ENCODE data around the gene PRR9.

Gene PRR9

DNA sequence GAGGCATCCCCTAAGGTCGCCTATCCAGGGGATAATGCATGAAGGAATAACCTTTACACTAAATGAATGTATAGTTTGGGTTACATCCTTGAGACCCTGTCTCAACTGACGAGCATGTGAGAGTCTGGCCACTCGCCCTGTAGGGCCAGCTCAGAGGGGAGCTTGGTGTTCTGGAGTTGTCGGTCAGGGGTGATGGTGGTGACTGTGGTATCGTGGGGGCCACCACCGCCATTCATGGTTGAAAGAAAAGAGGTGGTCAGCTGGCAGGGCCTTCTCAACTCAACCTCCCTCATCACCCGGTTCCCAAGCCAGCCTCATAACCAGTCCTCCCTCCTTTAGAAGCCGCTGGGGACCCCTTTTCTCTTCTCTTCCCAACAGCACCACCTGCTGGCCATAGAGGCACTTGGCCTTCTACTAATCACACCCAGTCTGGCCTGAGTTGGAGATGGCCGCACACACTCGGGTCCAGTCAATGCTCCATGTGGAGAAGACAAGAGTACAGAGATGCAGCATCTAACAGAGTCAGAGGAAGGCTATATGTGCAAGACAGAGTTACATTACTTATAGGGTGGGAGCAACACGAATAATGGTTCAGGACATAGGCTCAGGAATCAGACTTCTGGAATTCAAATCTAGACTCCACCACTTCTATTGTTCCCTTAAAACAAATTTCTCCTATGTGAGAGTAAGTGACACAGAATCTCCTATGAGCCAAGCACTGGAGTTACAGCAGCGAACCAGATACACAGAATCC is 11.9 kb downstream of the PRR9 start:
- peak; percentile 11 for DNase-seq (ENCODE audit: low read depth)

GRCh38 chr1:153231363-153231762 is 14.0 kb downstream of the PRR9 start:
- no peak for DNase-seq (ENCODE audit: low read depth)

GRCh38 chr1:153231785-153232184 is 14.4 kb downstream of the PRR9 start:
- DNase-seq (ENCODE audit: low read depth): no peak

DNA sequence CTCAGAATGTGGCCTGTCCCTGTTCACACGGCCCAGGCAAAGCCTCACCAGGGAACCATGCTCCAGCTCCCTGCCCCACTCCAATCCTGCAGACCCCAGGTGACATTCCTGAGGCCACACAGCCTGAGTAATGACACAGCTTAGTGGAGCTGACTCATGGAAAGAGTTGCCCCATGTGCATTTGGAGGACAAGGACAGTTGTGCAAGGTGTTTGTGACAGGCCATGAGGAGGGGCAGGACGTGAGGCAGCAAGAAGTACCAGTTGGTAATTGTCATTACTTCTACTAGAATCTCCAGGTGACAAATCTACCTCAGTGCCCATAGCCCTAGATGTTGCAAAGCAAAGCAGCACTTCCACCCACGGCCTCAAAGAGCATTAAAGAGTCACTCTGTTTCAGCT is 15.2 kb downstream of the PRR9 start:
- DNase-seq (ENCODE audit: low read depth): no peak

GRCh38 chr1:153233448-153233847 is 16.1 kb downstream of the PRR9 start:
- no peak for DNase-seq (ENCODE audit: low read depth)

DNA sequence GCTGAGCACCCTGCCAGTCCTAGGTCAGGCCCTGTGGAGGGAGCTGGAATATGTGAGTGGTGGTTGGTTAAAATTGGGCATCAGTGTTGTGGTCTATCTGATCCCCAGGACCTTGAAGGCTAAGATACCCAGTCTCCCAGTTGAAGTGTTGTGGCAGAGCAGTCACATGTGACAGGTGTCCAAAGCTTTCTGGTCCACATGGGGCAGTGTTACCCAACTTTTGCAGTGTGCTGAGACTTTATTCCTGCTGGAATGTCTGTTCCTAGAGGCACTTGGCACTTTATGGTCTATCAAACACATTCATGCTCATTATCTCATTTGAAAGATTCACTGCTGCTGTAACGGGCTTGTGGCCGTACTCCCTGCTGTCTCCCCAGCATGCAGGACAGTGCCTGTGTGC is 21.1 kb downstream of the PRR9 start:
- no peak for DNase-seq (ENCODE audit: low read depth)

GRCh38 chr1:153242160-153242559 is 24.8 kb downstream of the PRR9 start:
- no peak for DNase-seq (ENCODE audit: low read depth)

DNA sequence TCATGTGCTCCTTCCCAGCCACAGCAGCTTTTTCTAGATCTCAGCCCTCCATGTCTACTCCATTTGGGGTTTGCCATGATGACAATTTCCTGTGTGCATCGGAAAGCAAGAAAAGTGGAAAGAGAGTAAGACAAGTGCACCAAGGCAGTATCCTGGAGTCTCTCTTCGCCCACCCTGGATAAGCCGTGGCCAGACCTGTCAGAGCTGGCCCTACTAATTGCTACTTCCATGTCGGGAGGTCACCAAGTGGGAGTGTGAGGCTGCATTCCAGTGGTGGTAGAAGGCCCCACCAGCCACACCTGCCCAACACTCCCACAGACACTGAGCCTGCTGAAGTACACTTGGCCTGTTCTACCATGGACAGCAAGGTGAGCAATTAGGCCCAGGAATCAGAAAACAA is 28.1 kb downstream of the PRR9 start:
- DNase-seq (ENCODE audit: low read depth): no peak

DNA sequence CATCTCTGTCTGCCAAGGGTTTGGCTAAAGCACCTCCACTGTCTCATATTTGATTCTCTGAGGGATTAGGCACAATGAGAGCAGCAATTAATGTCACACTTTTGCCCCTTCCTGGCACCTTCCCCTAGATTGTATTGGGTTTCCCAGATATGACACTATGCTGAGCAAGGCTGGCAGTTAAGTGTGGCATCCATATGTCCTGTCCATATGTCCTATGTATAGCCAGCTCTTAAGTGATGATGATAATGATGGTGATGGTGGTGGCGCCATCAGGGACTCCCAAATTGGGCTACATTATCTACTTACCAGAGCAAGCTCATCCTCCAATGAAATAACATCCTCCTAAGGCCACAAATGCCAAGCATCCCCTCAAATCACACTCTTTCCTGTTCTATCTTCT is 28.6 kb downstream of the PRR9 start:
- no peak for DNase-seq (ENCODE audit: low read depth)

DNA sequence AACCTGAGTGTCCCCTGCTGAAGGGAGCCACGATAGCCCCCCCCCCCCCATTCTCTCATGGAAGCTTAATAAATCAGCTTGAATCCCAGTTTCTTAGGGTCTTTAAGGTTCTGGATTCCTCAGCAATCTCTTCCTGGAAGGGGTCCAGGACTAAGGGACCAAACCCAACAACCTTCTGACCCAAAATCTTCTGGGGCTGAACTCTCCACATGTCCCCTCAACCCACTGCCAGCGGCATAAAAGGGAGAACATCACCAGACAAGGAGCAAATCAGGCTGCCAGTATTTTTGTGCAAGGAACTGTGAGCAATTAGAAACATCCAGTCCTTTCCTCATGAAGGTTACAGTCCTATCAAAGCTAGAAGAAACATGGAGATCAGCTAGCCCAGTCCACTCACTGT is 29.4 kb downstream of the PRR9 start:
- DNase-seq (ENCODE audit: low read depth): no peak

DNA sequence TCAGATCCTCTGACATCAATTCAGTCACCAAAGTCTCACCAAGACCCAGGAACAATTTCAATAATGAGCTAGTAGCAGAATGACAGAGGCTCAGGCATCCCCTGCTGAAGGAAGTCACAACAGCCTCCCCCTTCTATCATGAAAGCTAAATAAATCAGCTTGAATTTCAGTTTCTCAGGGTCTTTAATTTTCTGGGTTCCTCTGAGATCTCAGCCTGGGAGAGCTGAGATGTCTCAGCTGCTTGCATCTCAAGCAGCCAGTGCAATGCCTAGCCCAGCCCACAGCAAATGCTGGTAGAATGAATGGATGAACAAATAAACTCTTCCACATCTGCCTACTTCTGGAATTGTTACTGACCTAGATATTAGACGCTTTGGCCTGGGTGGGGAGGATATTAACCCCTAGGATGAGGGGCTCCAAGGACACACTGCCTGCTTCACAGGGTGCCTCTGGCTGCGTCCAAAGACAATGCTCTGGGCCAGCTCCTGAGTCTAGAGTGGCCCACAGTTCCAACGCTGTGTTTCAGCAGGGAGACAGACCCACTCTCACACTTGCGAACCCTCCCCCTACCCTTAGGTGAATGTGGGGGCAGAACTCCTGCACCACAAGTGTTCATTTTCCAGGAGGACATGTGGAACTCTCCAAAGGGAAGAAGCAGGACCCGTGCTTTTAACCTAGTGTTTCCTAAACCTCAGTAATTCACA is 30.9 kb downstream of the PRR9 start:
- no peak for DNase-seq (ENCODE audit: low read depth)

- DNase-seq (ENCODE audit: low read depth): no peak
These were observed 32.8 kb downstream of the PRR9 start for GRCh38 chr1:153250166-153250565.

GRCh38 chr1:153251087-153251486 is 33.7 kb downstream of the PRR9 start:
- no peak for DNase-seq (ENCODE audit: low read depth)

DNA sequence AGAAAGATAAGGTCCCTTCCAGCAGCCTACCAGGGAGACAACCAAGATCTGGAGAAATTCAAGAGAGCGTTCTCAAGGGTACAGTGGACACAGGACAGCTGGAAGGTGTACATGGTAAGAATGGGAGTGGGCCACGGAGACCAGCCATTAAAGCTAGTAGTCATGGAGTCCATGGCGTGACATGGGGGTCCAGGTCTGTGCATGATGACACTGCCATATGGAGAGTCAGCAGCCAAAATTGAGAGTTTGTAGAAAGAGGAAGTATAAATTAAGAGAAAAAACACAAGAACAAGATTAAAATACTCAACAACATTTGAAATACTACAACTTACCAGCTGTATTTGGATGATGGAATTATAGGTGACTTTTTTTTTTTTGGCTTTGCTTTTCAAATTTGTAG is 34.2 kb downstream of the PRR9 start:
- no peak for DNase-seq (ENCODE audit: low read depth)

DNA sequence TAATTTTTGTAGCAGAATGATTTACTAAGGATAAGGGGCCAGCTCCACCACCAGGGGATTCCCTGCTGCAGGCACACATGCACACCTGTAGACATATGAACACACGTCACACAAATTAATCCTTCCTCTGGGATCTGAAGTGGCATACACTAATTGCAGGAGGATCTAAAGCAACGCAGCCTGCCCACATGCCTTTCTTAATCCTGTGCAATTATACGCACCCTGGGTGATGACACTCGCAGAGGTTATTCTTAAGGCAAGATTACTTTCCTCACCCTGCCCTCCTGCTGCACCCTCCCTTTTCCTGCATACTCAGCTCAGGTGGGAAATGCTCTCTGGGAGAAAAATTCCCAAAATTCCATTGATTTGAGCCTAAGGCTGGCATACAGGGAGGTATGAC is 34.6 kb downstream of the PRR9 start:
- DNase-seq (ENCODE audit: low read depth): no peak

DNA sequence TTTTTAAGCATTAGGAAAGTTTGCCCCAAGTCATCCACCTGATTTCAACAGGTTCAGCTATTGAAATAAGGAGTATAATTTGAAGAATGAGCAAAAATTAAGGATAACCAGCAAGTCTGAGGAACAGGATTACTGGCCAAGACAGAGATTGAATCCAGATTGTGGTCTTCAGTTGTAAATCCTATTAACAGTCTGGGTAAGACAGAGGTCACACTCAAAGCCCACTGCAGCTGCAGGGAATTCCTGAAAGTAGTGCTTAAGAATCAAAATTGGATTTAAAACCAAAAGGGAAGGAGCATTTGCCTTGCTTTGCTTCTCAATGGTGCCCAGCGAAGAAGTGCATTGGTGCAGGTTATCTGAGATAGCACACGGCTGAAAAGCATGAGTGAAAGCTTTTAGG is 35.7 kb downstream of the PRR9 start:
- no peak for DNase-seq (ENCODE audit: low read depth)

- no peak for DNase-seq (ENCODE audit: low read depth)
These were observed 36.3 kb downstream of the PRR9 start for GRCh38 chr1:153253693-153254092.

DNA sequence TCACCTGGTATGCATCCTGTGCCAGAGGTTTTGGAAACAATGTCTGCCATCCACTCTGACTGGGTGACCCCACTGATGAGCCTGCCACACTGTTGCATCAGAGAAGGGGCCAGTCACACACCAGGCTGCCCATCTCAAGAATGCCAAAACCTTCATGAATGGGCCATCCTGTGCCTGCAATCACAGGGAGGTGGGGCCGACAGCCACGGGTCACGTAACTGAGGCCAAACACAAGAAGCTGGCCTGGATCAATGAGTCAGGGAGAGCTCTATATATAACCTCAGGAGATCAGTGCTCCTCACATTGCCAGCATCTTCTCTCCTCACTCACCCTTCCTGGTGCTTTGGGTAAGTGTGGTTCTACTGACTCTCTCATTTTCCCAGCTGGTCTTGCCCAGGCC is 42.0 kb downstream of the PRR9 start, which contains the start of gene LORICRIN:
TSS of gene LORICRIN (plus strand) at position 301 of the 400 bp plus-strand sequence. CDS start 1,263 bp downstream, outside the sequence.
- no peak for DNase-seq (ENCODE audit: low read depth)

- peak; percentile 4 for DNase-seq (ENCODE audit: low read depth)
These were observed 43.3 kb downstream of the PRR9 start for GRCh38 chr1:153260585-153261280.

DNA sequence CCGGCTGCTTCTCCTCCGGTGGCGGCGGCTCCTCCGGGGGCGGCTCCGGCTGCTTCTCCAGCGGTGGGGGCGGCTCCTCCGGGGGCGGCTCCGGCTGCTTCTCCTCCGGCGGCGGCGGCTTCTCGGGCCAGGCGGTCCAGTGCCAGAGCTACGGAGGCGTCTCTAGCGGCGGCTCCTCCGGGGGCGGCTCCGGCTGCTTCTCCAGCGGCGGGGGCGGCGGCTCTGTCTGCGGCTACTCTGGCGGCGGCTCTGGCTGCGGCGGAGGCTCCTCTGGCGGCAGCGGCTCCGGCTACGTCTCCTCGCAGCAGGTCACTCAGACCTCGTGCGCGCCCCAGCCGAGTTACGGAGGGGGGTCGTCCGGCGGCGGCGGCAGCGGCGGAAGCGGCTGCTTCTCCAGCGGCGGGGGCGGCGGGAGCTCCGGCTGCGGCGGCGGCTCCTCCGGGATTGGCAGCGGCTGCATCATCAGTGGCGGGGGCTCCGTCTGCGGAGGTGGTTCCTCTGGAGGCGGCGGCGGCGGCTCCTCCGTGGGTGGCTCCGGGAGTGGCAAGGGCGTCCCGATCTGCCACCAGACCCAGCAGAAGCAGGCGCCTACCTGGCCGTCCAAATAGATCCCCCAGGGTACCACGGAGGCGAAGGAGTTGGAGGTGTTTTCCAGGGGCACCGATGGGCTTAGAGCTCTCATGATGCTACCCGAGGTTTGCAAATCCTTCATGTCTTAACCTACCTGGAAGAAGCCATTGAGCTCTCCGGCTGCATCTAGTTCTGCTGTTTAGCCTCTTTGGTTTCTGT is 44.1 kb downstream of the PRR9 start:
- DNase-seq (ENCODE audit: low read depth): peak; percentile 2

DNA sequence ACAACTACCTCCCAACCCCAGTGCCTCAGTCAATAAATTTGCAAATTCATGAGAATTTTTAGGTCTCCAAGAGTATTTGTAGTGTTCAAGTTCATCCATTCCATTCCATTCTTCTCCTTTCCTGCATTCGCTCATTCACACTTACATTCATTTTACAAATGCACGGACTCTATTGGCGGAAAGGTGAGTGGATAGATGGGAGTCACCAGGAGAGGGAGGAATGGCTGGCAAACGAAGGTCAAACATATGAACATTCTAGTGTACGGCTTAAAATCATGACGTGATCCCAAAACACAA is 44.6 kb downstream of the PRR9 start:
- DNase-seq (ENCODE audit: low read depth): no peak

GRCh38 chr1:153262462-153263157 is 45.2 kb downstream of the PRR9 start:
- DNase-seq (ENCODE audit: low read depth): no peak

Measured in stimulated activated CD8-positive, alpha-beta memory T cell treated with anti-CD3 and anti-CD28 coated beads, Interleukin-4, amount 100 ng/mL, for 24 hours (primary cell).